CMK (cell line): ENCODE measurements around the gene RDH16.
A peak's percentile ranks its signal among the peaks of the same experiment; 100 is the strongest.
"Not testable (repeated sequence)": the region's sequence is repeated elsewhere in the genome, so short reads cannot be mapped to it uniquely, and the experiment has no call there.

ENCODE experiments used
- DNase-seq: peaks from one replicate; pipeline ENCODE4 v3.0.0-alpha.2; 2010; ENCODE audit warnings: low read depth

RDH16 gene

DNA sequence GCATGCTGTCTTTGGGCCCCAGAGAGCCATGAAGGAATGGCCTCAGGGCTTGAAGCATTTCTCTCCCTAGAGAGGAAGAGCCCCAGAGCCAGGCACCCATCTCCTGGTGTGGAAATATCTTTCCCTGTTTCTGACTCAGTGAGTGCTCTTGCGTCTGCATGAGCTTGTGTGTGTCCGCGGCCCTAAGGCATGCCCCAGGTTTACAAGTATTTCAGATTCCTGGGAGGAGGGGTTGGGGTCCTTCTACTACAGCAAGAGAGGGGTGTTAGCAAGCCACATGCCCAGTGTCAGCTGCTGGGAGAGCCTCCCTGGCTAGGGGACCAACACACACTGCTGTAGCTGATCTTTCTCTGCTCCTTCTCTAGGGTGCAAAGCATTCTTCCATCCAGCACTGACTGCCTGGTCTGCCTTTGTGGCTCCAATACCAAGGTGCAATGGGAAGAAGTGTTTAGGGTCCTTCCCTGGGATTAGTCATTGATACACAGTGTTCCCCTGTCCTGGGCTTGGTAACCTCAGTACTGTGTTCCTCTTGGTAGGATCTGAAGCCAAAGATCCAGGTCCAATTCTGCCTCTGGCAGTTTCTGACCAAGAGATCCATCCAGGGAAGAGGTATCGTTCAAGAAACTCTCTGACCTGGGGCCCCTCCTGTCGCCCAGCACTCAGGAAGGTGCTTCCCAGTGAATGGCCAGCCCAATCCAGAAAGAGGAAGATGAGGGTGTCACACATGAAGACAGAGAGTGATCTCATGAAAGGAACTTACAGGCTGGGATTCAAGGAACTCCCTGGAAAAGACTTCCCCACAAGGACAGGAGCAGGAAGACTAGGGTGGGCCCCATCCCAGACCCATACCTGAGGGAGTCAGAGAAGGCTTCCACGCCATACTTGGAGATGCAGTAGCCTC, 3.1 kb downstream of the RDH16 start:
- no peak for DNase-seq

DNA sequence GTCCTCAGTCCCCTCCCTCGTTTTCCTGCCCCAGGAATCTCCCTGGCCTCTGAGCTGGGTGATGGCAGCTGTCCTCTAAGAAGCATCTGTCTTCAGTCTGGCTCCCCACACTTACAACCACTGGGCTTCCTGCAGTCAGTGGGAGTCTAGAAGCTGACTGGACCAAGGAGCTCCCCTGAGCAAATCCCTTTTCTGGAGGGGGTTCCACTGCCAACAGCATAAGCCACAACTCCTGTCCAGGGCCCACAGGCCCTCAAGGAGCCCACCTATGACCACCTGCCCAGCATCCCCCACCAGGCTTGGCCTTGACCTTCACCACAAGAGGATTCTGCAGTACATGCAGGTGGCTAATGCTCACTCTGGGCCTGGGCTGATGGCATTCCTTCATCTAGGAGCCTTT, 4.1 kb downstream of the RDH16 start:
- DNase-seq: no peak

DNA sequence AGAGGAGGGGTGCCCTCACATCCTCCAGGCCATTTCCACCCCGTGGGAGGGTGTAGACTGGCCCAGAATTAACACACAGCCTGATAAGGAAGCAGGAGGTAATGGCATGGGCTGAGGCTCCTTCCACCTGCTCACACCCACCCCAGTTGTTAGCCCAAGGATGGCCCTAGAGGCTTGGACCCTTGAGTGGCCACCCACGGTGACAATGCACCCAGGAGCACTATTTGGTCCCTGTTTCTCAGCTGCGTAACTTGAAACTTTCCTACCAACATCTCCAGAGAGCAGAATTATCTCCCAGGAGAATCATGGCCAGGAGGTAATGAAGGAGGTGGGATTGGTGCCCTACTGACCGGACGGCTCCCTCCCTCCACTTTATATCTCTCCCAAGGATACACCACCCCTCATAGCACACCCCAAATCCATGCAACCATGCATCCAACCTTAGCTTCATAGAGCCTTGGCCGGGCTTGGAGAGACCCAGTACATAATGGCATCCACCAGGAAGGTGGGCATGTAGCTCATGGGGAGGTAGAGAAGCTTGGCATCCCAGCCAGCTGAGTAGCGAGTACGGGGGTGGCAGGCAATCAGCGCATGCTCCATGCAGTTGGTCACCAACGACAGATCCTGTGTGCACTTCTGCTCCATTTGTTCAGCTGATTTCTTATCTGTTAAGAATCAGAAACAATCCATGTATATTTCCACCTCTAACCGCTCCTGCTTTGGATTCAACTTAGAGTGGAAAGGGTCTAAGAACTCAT, 5.6 kb downstream of the RDH16 start:
- DNase-seq: no peak

DNA sequence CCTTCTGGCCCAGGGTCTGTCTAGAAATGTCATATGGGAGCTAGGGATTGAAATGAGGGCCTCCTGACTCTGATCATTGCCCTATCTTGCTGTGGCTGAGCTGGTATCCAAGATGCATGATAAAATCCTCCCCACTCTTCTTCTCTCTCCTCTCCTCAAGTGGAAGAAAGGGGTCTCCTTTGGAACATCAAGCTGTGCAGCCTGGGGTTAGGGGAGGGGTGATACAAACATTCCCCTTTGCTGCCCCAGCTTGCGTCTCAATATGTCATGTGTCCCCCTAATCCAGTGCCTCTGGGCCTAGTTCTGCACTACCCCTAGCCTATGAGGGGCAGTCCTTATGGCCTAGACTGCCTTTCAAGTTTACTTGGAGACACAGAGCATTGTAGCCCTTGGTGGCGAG, 8.5 kb downstream of the RDH16 start:
- DNase-seq: no peak

DNA sequence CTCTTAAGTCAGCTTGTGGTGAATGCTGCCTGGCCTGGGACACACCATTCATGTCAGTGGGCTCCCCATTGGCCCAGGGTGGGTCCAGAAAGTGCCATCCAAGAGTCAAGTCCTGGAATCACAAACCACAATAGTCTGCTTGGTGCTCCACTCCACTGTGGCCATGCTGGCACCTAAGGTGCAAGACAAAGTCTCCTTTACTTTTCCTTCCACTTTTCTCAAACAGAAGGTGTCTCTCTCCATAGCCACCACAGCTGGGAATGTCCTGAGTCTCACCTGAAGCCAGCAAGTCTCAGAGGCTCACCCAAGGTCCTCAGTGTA, 9.0 kb downstream of the RDH16 start:
- no peak for DNase-seq

DNA sequence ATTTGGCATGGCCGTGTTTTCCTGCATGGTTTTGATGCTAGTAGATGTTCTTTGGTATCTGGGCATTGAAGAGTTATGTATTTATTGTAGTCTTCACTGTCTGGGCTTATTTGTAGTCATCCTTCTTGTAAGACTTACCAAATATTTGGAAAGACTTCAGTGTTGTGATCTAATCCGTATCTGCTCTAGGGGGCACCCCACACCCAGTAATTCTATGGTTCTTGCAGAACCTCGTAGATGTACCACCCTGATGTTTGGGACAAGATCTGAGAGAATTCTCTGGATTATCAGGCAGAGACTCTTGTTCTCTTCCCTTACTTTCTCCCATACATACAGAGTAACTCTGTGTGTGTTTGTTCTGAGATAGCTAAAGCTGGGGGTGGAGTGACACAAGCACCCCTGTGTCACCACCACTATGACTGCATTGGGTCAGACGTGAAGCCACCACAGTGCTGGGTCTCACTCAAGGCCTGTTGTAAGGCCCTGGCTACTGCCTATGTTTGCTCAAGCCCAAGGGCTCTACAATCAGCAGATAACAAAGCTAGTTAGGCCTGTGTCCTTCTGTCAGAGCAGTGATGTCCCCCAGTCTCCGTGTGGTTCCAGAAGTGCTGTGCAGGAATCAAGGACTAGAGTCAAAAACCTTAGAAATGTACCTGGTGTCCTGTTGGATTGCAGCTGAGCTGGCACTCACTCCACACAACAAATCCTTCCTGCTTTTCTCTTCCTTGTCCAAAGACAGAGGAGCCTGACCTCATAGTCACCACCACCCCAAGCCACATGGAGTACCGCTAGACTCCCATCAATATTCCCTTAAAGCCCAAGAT, 9.6 kb downstream of the RDH16 start:
- DNase-seq: no peak

DNA sequence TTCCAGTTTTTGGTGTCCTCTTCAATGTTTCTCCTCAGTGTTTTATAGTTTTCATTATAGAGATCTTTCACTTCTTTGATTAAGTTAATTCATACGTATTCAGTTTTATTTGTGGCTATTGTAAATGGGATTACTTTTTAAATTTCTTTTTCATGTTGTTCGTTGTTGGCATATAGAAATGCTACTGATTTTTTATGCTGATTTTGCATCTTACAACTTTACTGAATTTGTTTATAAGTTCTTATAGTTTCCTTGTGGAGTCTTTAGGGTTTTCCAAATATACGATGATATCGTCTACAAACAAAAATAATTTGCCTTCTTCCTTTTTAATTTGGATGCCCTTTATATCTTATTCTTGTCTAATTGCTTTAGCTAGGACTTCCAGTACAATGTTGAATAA, 13.5 kb downstream of the RDH16 start:
- no peak for DNase-seq

DNA sequence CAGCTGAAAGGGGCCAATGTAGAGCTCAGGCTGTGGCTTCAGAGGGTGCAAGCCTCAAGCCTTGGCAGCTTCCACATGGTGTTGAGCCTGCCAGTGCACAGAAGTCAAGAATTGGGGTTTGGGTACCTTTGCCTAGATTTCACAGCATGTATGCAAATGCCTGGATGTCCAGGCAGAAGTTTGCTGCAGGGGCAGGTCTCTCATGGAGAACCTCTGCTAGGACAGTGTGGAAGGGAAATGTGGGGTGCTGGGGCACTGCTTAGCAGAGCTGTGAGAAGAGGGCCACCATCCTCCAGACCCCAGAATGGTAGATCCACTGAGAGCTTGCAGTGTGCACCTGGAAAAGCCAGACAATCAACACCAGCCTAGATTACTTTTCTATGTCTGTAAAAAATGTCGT, 14.0 kb downstream of the RDH16 start:
- not testable (repeated sequence) for DNase-seq

DNA sequence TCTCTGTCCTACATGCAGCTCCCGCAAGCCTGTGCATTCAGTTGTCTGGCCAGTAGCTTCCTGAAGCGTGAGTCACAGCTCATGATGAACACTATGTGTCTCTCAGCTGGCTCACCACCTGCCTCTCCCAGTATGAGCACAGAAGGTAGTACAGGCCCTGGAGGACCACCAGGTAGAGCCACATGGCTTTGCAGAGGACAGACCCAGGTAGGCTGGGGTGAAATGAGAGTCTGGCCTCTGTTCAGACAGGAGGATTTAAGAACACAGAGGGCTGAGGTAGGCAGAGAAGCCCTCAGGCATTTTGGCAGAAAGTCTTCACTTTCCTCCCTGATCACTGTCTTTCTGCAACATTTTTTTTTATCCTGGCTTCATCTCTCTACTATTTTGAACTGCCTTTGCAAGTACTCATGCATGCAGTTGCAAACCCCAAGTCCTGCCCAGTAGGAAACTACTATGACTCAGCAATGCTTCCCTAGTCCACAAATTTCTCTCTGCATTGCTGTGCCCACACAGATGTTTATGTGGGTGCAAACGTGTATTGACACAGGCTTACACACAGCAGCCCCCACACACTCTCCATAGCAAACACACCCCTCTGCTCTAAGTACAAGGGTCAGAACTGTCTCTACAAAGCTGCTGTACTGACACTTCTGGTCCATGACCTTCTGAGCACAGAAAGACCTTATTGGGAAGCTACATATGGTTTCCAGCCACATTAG, 15.9 kb downstream of the RDH16 start:
- DNase-seq: peak; percentile 39

DNA sequence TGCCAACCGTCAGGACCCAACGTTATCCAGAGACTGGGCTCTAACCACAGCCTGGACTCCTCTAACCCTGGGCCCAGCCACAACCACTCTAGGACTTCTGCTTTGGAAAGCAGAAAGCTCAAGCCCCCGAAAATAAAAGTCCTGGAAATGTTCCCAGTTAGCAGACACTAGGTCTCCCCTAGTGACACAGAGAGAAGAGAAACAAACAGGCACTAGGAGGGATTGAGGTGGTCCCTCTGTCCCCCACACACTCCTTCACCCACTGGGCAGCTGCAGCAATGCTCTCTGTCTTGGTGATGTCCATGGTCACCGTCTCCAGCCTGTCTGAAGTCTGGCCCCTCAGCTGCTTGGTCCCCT, 16.5 kb downstream of the RDH16 start:
- not testable (repeated sequence) for DNase-seq

DNA sequence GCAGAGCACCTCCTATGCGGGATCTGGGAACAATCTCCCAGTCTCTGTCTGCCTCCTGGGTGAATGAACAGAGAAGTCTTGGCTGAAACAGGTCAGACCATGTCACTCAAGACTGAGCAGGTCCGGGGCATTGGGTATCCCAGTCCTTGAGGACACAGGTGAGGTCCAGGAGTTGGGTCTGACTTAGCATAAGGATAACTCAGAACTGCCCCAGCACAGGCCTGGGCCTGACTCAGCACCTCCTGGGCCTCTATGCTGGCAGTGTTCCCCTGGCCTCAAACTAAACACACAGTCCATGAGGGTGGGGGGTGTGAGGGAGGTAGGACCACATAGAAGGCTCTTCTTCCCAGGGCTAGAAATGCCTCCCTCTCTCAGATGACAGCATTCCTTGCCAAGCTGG, 21.7 kb downstream of the RDH16 start:
- no peak for DNase-seq

DNA sequence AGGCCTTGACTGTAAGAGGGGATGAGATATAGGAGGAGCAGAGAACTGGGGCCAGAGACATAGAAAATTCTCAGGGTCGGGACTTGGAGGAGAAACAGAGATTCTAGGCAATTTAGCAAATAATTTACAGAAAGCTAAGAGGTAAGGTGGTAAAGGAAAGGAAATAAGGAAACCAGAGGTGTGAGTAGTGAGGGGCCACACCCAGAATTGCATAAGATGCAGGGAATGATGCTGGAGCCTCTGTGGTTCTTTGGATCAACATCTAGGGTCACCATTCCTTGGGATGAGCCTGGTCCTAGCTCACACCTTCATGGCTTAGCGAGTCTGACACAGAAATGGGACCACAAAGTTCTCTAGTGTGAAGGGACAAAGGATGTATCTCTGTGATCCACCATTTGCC, 22.3 kb downstream of the RDH16 start:
- DNase-seq: no peak

DNA sequence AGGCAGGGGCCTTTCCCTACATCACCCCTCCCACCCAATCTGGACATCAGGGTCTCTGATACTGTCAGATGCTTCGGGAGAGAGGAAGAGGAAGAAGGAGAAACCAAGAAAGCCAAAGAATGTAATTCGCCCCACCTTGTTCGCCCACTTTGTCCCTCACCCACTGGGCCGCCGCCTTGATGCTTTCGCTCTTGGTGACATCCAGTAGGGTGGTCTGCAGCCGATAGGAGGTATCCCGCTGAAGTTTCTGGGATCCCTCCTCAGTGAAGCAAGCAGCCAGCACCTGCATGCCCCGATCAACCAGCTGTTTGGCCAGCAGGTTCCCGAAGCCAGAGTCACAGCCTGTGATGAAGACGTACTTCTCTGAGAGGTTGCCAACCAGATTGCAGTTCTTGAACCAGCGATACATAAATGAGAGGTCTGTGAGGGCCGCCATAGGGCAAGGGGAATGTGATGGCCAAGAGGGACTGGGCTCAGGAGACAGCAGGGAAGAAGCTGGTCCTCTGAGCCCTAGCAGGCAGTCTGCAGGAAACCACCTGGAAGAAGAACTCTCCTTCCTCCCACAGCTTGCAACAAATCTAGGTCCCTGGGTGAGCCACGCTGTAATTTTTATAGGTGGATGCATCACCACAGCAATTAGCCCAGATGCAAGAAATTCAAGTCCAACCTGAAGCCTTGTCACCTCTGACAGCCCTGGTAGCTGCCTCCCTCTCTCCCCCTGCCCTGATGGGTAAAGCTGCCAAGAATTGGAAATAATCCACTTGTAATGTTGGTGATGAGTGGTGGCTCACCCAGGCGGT, 23.4 kb downstream of the RDH16 start, which contains the start of gene SDR9C7:
Gene SDR9C7 (minus strand): TSS at position 583 of the 800 bp plus-strand sequence. CDS start 147 bp downstream, at position 436.
- DNase-seq: no peak

DNA sequence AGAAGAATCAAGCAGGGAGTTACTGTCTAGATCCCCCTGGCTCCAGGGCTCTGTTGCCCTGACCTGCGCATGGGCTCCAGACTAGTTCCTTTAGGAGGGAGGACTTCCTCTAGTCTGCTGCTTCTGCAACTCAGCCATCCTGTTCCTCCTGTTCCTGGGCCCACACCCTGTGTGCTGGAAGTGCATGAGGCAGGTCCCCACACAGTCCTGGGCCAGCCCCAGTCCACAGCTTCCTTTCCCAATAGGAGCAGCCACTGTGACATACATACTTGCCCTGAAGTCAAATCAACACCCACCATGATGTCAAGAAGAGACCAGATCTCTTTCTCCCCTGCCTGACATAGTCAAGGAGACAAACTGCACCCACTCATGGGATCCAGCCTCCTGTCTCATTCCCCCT, 24.5 kb downstream of the RDH16 start:
- peak; percentile 29 for DNase-seq

DNA sequence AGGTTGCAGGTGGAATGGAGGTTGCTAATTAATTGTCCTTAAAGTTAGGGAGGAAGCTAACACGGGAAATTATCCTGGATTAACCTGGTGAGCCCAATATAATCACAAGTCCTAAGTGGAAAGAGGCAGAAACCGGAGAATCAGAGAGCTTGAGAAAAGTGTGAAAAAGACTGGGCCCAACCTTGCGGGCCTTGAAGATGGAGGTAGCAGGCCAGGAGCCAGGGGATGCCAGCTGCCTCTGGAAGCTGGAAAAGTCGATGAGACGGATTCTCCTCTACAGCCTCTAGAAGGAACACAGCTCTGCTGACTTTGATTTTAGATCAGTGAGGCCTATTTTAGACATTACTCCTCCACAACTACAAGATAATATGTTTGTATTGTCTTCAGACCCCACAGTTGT, 25.3 kb downstream of the RDH16 start:
- DNase-seq: no peak

DNA sequence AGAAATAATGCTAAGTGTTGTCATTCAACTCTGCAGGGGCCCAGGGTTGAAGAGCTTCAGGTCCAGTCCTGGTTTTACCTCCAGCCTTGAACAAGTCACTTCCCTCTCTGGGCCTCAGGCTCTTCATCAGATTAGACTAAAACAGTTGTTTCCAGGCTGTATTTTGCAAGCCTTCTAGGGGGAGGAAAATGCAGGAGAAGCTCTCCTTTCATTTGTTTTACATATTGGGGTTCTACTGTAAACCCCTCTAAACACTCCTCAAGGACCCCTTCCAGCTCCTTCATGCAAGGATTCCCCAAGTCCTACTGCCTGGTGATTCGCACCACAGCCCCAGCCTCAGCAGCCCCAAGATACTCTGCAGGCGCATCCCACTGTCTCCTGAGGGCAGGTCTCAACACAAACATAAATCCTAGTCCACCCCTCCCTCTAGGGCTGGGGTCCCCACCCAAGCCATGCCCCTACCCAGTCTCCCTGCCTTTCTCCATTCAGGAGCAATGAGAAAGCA, 25.9 kb downstream of the RDH16 start:
- peak; percentile 84 for DNase-seq

DNA sequence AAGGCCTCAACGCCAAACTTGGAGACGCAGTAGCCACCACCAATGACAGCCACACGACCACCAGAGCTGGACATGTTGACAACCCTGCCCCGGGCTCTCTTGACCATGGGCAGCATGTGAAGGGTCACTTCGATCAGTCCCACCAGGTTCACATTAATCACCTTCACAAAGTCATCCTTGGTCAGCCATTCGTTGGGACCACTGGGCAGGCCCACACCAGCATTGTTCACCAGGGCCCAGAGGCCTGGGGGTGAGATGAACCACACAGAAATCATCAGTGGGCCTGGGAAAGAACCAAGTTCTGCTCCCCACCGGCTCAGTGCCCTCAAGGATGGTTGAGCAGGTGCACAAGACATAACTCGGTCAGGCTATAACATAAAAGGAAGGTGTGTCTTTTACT, 27.2 kb downstream of the RDH16 start:
- no peak for DNase-seq

DNA sequence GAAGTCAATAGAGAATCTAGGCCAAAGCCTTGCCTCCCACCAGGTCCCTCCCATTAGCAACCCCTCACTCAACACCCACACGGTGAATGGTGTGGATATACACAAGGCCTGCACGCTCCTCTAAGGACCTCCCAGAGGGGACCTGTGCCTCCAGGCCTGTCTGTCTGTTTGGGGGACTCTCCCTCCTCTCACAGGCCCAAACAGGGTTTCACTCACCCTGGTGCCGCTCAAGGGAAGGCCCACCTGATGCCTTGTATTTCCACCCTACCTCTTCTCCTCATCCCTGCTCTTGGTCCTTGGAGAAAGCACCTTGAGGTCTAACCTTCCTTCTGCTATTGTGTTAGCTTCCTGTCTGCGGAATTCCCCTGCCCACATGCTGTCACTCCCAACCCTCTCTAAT, 27.6 kb downstream of the RDH16 start:
- no peak for DNase-seq

DNA sequence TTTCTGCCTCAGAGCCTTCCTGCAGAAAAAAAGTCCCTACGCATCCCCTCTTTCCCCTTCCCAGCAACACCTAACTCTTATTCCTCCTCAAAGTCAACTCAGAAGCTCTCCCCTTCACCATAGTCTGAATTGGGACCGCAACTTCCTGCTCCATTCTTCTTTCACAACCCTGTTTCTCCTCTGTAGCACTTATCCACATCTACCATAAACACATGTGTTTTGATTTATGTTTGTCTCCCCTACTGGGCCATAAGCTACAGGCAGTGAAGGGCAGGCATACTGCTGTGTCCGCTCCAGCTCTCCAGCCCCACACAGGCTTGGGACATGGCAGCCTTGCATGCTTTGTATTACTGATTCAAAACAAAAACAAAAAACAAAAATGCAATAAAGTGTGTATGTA, 29.1 kb downstream of the RDH16 start:
- DNase-seq: no peak

DNA sequence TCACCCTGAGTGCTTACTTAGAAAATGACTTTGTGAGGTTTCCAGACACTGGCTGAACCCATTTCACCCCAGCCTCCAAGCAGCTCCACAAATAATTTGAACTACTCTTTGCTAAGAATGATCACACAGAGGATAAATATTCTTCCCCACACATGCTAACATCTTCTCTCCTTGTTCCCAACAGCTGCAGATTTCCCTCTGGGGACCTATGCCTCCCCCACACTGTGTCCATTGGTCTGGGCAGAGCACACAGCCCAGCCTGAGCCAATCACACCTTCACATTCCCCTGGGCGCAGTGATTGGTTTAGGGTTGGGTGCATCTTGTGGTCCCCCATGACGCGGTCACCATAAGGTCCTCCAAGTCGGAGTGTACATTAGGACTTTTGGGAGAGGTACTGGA, 30.1 kb downstream of the RDH16 start:
- DNase-seq: no peak

DNA sequence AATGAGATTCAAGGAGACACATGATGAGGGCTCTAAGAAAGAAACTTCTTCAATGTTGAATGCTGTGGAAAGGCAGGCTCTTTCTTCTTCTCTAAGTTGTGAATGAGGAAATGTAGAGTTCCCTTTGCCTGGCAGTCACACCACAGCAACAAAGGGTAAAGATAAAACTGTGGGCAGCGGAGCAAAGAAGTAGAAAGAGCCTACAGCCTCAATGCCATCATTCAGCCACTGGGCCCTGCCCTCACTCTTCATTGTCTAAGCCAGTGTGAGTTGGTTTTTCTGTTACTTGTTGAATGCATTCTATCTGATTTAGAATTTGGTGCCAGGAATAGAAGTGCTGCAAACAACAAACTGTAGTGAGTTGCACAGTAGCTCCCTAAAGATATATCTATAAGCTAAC, 35.4 kb downstream of the RDH16 start:
- DNase-seq: no peak
